GM18907 (cell line): ENCODE results near the gene MRPL36.
A peak's percentile ranks its signal among the peaks of the same experiment; 100 is the strongest.
"Not testable (repeated sequence)": the region's sequence is repeated elsewhere in the genome, so short reads cannot be mapped to it uniquely, and the experiment has no call there.

Experiments
- ATAC-seq: cut with Tn5 transposase; IDR thresholded peaks from one replicate; pipeline ENCODE4 v1.9.1; 2021; ENCODE audit warnings: mild to moderate bottlenecking, moderate library complexity; ENCODE audit not compliant: unreplicated experiment

The MRPL36 gene

GRCh38 chr5:1815881-1816292 is 16.2 kb upstream of the MRPL36 start:
- no peak for ATAC-seq

- ATAC-seq: no peak
Observed at GRCh38 chr5:1815071-1815786, 15.6 kb upstream of the MRPL36 start.

GRCh38 chr5:1814183-1815020 is 14.8 kb upstream of the MRPL36 start:
- ATAC-seq: no peak

- ATAC-seq: no peak
Observed at GRCh38 chr5:1810581-1811101, 11.0 kb upstream of the MRPL36 start.

GRCh38 chr5:1809416-1810035 is 9.9 kb upstream of the MRPL36 start:
- no peak for ATAC-seq

- ATAC-seq: no peak
Observed at GRCh38 chr5:1808439-1808838, 8.8 kb upstream of the MRPL36 start.

- ATAC-seq: no peak
Observed at GRCh38 chr5:1807451-1808185, 8.0 kb upstream of the MRPL36 start.

- ATAC-seq: no peak
Observed at GRCh38 chr5:1806974-1807373, 7.3 kb upstream of the MRPL36 start.

GRCh38 chr5:1806199-1806598 is 6.6 kb upstream of the MRPL36 start:
- ATAC-seq: no peak

GRCh38 chr5:1805736-1806135 is 6.1 kb upstream of the MRPL36 start:
- ATAC-seq: no peak

- no peak for ATAC-seq
Observed at GRCh38 chr5:1805326-1805725, 5.7 kb upstream of the MRPL36 start.

- no peak for ATAC-seq
Observed at GRCh38 chr5:1804001-1804690, 4.5 kb upstream of the MRPL36 start.

- ATAC-seq: no peak
Observed at GRCh38 chr5:1803192-1803591, 3.6 kb upstream of the MRPL36 start.

- no peak for ATAC-seq
Observed at GRCh38 chr5:1801967-1802295, 2.3 kb upstream of the MRPL36 start.

- ATAC-seq: peak; percentile 62
Observed at GRCh38 chr5:1801222-1801966, 1.8 kb upstream of the MRPL36 start, which contains the start of gene NDUFS6. Gene NDUFS6, plus strand, starts transcription at chr5:1801407. Its CDS starts 11 bp downstream, at chr5:1801418.

GRCh38 chr5:1800472-1801221 is 1.0 kb upstream of the MRPL36 start:
- ATAC-seq: peak; percentile 43

GRCh38 chr5:1799110-1799601 is 481 bp downstream of the MRPL36 start:
- peak; percentile 26 for ATAC-seq

- not testable (repeated sequence) for ATAC-seq
Observed at GRCh38 chr5:1798589-1798988, 1.0 kb downstream of the MRPL36 start.

- no peak for ATAC-seq
Observed at GRCh38 chr5:1797855-1798254, 1.8 kb downstream of the MRPL36 start.
